Kidney (tissue), 14 donors: ENCODE results near the gene HCRTR1. TPM values are rescaled to one million over a fixed set of nuclear protein-coding genes. Genes with fewer than 3 reads are reported as not detected.

Experiments used
- DNase-seq, 5 donors: peaks; one replicate each; pipeline ENCODE4 v3.0.0-alpha.2; 2013 to 2020
- FAIRE-seq: peaks from 2 replicates; lab custom pipeline; 2012; peaks lifted over from hg19 to GRCh38; lab: Jason Lieb, UNC
- H3K27ac ChIP-seq, 2 donors: one replicate each; pipeline ENCODE4 v1.7.0; 2013; ENCODE audit warnings: low read depth in 2 of 2, low read length in 2 of 2, inconsistent platforms in 1 of 2
- H3K27me3 ChIP-seq: one replicate; pipeline ENCODE4 v1.7.1; 2013; ENCODE audit warnings: low read length, inconsistent platforms; ENCODE audit not compliant: control insufficient read depth, insufficient read depth
- H3K36me3 ChIP-seq, 3 donors: one replicate each; pipeline versions ENCODE4 v1.7.0 to v1.7.1; 2013; ENCODE audit warnings: low read length in 3 of 3, control low read depth in 1 of 3, inconsistent platforms in 1 of 3; ENCODE audit not compliant: insufficient read depth in 3 of 3, control insufficient read depth in 2 of 3
- H3K4me1 ChIP-seq, 3 donors: one replicate each; pipeline versions ENCODE4 v1.7.0 to v1.7.1; 2013; ENCODE audit warnings: low read length in 3 of 3, inconsistent platforms in 1 of 3, low read depth in 1 of 3; ENCODE audit not compliant: control insufficient read depth in 2 of 3, insufficient read depth in 2 of 3
- H3K4me3 ChIP-seq, 3 donors: one replicate each; pipeline versions ENCODE4 v1.7.0 to v1.8.1; 2013; ENCODE audit warnings: low read length in 3 of 3, control low read depth in 1 of 3, inconsistent platforms in 1 of 3
- H3K9ac ChIP-seq, 3 donors: one replicate each; pipeline versions ENCODE4 v1.7.0 to v1.7.1; 2013; ENCODE audit warnings: low read length in 3 of 3, control low read depth in 1 of 3, inconsistent platforms in 1 of 3
- H3K9me3 ChIP-seq, 3 donors: one replicate each; pipeline versions ENCODE4 v1.7.0 to v1.7.1; 2013; ENCODE audit warnings: low read length in 3 of 3, control low read depth in 1 of 3, inconsistent platforms in 1 of 3; ENCODE audit not compliant: control insufficient read depth in 2 of 3, insufficient read depth in 1 of 3
- CTCF ChIP-seq: IDR thresholded peaks from 3 replicates; pipeline ENCODE4 v1.5.1; 2012; ENCODE audit warnings: mild to moderate bottlenecking, moderate library complexity, borderline replicate concordance; ENCODE audit not compliant: insufficient read depth; ENCODE audit errors: extremely low read depth
- intact Hi-C: fragments of 100-400 bp; cut with DNase I; formaldehyde crosslinking; loops from one replicate; pipeline ENCODE4 v1.11.1; 2022
- polyA plus RNA-seq: library from polyadenylated mRNA; stranded (reverse); fragments of 350-450 nt; fragmentation: Illumina TruSeq; extraction: RNeasy Lipid Tissue Mini Kit (QIAGEN cat#74804); gene quantifications from one replicate; pipeline ENCODE4 v1.2.3, GENCODE V29; 2014; ENCODE audit warnings: low read depth, low replicate concordance; ENCODE audit not compliant: insufficient read depth
- total RNA-seq: library from RNA; stranded (reverse); fragmentation: NEBNext Ultra II Directional; extraction: Animal tissue kit (Norgen Biotek cat#: 25700); gene quantifications from one replicate; pipeline ENCODE4 v1.2.1, GENCODE V29; 2021
- donor health status: control.
- donor health status: control.
- donor health status: control.
- donor health status: control.
- donor health status: control.
- donor health status: DM: yes; HTN: yes; CAD: no.
- donor health status: Normal renal cell carcinoma (clear cell type).

Gene HCRTR1
- total and polyA plus RNA-seq, 2 donors from 2014 or later: 0.35 TPM; not detected in 1

- DNase-seq: no peak
Measured at GRCh38 chr1:31580513-31580870, 37.0 kb upstream of the HCRTR1 start.

GRCh38 chr1:31580891-31581603 lies 36.4 kb upstream of the HCRTR1 start:
- FAIRE-seq: no peak
- intact Hi-C loops: no loop called here
- peak overlapping the region; percentile 82 to 92 for H3K27ac ChIP-seq
- no peaks in the 10 kb centered on the region for H3K27me3 ChIP-seq
- H3K9ac ChIP-seq: peak overlapping the region in 1 of 3 donors; percentile 30
- no peaks in the 10 kb centered on the region for H3K9me3 ChIP-seq
- no peak for TF ChIP-seq CTCF
- H3K4me3 ChIP-seq: peak overlapping the region in 1 of 3 donors; percentile 66
- H3K4me1 ChIP-seq: peaks cover 5 to 63% (median 61%) of the 10 kb centered on the region in 3 donors
- peaks cover 0 to 28% (median 13%) of the 10 kb centered on the region in 3 donors for H3K36me3 ChIP-seq
- peak in 1 of 5 donors; percentile 58 for DNase-seq

More at GRCh38 chr1:31580513-31580870, 37.0 kb upstream of the HCRTR1 start:
- peaks cover 0 to 23% (median 13%) of the 10 kb centered on the region in 3 donors for H3K36me3 ChIP-seq
- H3K27me3 ChIP-seq: no peaks in the 10 kb centered on the region
- no peak for TF ChIP-seq CTCF
- peak overlapping the region in 2 of 3 donors; percentile 7 to 66 for H3K4me3 ChIP-seq
- H3K9me3 ChIP-seq: no peaks in the 10 kb centered on the region
- intact Hi-C loops: no loop called here
- H3K4me1 ChIP-seq: peaks cover 5 to 64% (median 60%) of the 10 kb centered on the region in 3 donors
- H3K9ac ChIP-seq: peak overlapping the region in 1 of 3 donors; percentile 30
- FAIRE-seq: no peak
- H3K27ac ChIP-seq: peak overlapping the region; percentile 82 to 92

GRCh38 chr1:31581821-31582810 lies 35.4 kb upstream of the HCRTR1 start:
- Histone ChIP-seq H3K4me3 (no peak overlapping the region), H3K27me3 (no peaks in the 10 kb centered on the region), H3K36me3 (peaks cover 0 to 33% (median 13%) of the 10 kb centered on the region in 3 donors), H3K9me3 (no peaks in the 10 kb centered on the region), H3K9ac (peak overlapping the region in 1 of 3 donors; percentile 22), H3K27ac (peak overlapping the region; percentile 86 to 92), H3K4me1 (peaks cover 5 to 61% (median 61%) of the 10 kb centered on the region in 3 donors)
- FAIRE-seq: no peak
- intact Hi-C loops: no loop called here
- peak in 1 of 5 donors; percentile 22 for DNase-seq
- TF ChIP-seq CTCF: no peak
